Karpas-422 (cell line): Measurements from ENCODE around the gene HEXIM2. TPM values are rescaled to one million over a fixed set of nuclear protein-coding genes. Genes with fewer than 3 reads are reported as not detected.

Experiments used
- DNase-seq: peaks from one replicate; pipeline ENCODE4 v3.0.0-alpha.2; 2015
- H2AFZ ChIP-seq: fragments of 200-600 bp; sonication (generic); 2 replicates; pipeline ENCODE4 v1.6.1; 2014; ENCODE audit warnings: antibody characterized with exemption, low read length, mixed read lengths
- H3K27ac ChIP-seq: fragments of 200-600 bp; sonication (generic); 2 replicates; pipeline ENCODE4 v1.5.1; 2014; ENCODE audit warnings: mild to moderate bottlenecking, low read length, moderate library complexity
- H3K27me3 ChIP-seq: fragments of 200-600 bp; sonication (generic); 2 replicates; pipeline ENCODE4 v1.6.1; 2014; ENCODE audit warnings: low read length, mixed read lengths
- H3K36me3 ChIP-seq: fragments of 200-600 bp; sonication (generic); 2 replicates; pipeline ENCODE4 v1.6.1; 2014; ENCODE audit warnings: low read length, mixed read lengths; ENCODE audit not compliant: insufficient read depth
- H3K4me1 ChIP-seq: fragments of 200-600 bp; sonication (generic); 2 replicates; pipeline ENCODE4 v1.6.1; 2014; ENCODE audit warnings: mild to moderate bottlenecking, low read length, mixed read lengths
- H3K4me2 ChIP-seq: fragments of 200-600 bp; sonication (generic); 2 replicates; pipeline ENCODE4 v1.6.1; 2014; ENCODE audit warnings: low read length, low read depth, mild to moderate bottlenecking; ENCODE audit not compliant: poor library complexity, severe bottlenecking
- H3K4me3 ChIP-seq: fragments of 200-600 bp; sonication (generic); 2 replicates; pipeline ENCODE4 v1.5.1; 2014; ENCODE audit warnings: mild to moderate bottlenecking, antibody characterized with exemption, low read length, mixed read lengths
- H3K79me2 ChIP-seq: fragments of 200-600 bp; sonication (generic); 2 replicates; pipeline ENCODE4 v1.6.1; 2014; ENCODE audit warnings: mild to moderate bottlenecking, low read length, mixed read lengths
- H3K9ac ChIP-seq: fragments of 200-600 bp; sonication (generic); 2 replicates; pipeline ENCODE4 v1.6.0; 2014; ENCODE audit warnings: low read length
- H3K9me2 ChIP-seq: fragments of 200-600 bp; sonication (generic), shearing (Covaris generic); replicated peaks from 2 replicates; pipeline ENCODE4 v1.6.0; 2014; ENCODE audit warnings: mild to moderate bottlenecking, low read length, moderate library complexity; ENCODE audit not compliant: insufficient read depth
- H3K9me3 ChIP-seq: fragments of 300-700, 200-600 bp; sonication (generic); 2 replicates; pipeline ENCODE4 v1.6.1; 2014; ENCODE audit warnings: low read length, mixed read lengths
- H4K20me1 ChIP-seq: fragments of 200-600 bp; sonication (generic); 2 replicates; pipeline ENCODE4 v1.6.1; 2014; ENCODE audit warnings: mild to moderate bottlenecking, antibody characterized with exemption, low read length, low read depth; ENCODE audit not compliant: insufficient read depth
- total RNA-seq: library from RNA; depleted of rRNA; stranded (reverse); fragments of >200 nt; shearing (Covaris generic); gene quantifications from 2 replicates; pipeline ENCODE4 v1.2.3, GENCODE V29; 2014; ENCODE audit warnings: low replicate concordance

The HEXIM2 gene
- total RNA-seq, 1 experiment from 2014 or later, result 1.4 TPM

GRCh38 chr17:45149669-45150664 is 11.7 kb upstream of the HEXIM2 start:
- H3K9ac ChIP-seq, result peak overlapping the region; percentile 68
- no peaks in the 10 kb centered on the region for H3K9me3 ChIP-seq
- H3K36me3 ChIP-seq, result no peaks in the 10 kb centered on the region
- H3K79me2 ChIP-seq, result no peaks in the 10 kb centered on the region
- peak overlapping the region; percentile 71 for H3K4me3 ChIP-seq
- H3K9me2 ChIP-seq, result no peaks in the 10 kb centered on the region
- H4K20me1 ChIP-seq, result peaks cover 28% of the 10 kb centered on the region; the same call in 1 of the 2 replicates
- H2AFZ ChIP-seq, result no peak overlapping the region
- H3K4me1 ChIP-seq, result peaks cover 42% of the 10 kb centered on the region
- peak overlapping the region; percentile 92 for H3K4me2 ChIP-seq
- no peak overlapping the region for H3K27ac ChIP-seq
- no peaks in the 10 kb centered on the region for H3K27me3 ChIP-seq
- peak; percentile 58 for DNase-seq

GRCh38 chr17:45150911-45151809 is 10.5 kb upstream of the HEXIM2 start:
- no peak overlapping the region for H3K4me3 ChIP-seq
- no peaks in the 10 kb centered on the region for H3K79me2 ChIP-seq
- H3K4me1 ChIP-seq, result peaks cover 42% of the 10 kb centered on the region

GRCh38 chr17:45155029-45155428 is 6.6 kb upstream of the HEXIM2 start:
- peaks cover 17% of the 10 kb centered on the region for H3K4me1 ChIP-seq
- DNase-seq, result peak; percentile 39
- no peaks in the 10 kb centered on the region for H3K9me3 ChIP-seq
- H3K36me3 ChIP-seq, result peaks cover 6% of the 10 kb centered on the region; the same call in 1 of the 2 replicates
- H3K79me2 ChIP-seq, result peaks cover 3% of the 10 kb centered on the region
- peaks cover 31% of the 10 kb centered on the region for H4K20me1 ChIP-seq
- no peak overlapping the region for H3K27ac ChIP-seq
- no peak overlapping the region for H3K4me2 ChIP-seq
- H3K4me3 ChIP-seq, result no peak overlapping the region
- H2AFZ ChIP-seq, result no peak overlapping the region
- H3K27me3 ChIP-seq, result no peaks in the 10 kb centered on the region
- H3K9ac ChIP-seq, result no peak overlapping the region
- H3K9me2 ChIP-seq, result no peaks in the 10 kb centered on the region

More at GRCh38 chr17:45150911-45151809, 10.5 kb upstream of the HEXIM2 start:
- H3K9me2 ChIP-seq, result no peaks in the 10 kb centered on the region
- peak overlapping the region; percentile 92 for H3K4me2 ChIP-seq
- H3K36me3 ChIP-seq, result no peaks in the 10 kb centered on the region
- H3K9me3 ChIP-seq, result no peaks in the 10 kb centered on the region
- H4K20me1 ChIP-seq, result peaks cover 28% of the 10 kb centered on the region; the same call in 1 of the 2 replicates
- no peak overlapping the region for H3K27ac ChIP-seq
- H3K9ac ChIP-seq, result no peak overlapping the region
- peak; percentile 44 for DNase-seq
- no peak overlapping the region for H2AFZ ChIP-seq
- no peaks in the 10 kb centered on the region for H3K27me3 ChIP-seq

GRCh38 chr17:45155483-45155882 is 6.2 kb upstream of the HEXIM2 start:
- Histone ChIP-seq H3K4me2 (no peak overlapping the region), H3K27ac (no peak overlapping the region), H3K79me2 (peaks cover 8% of the 10 kb centered on the region), H3K9ac (no peak overlapping the region), H3K9me3 (no peaks in the 10 kb centered on the region), H3K27me3 (no peaks in the 10 kb centered on the region), H3K4me1 (peaks cover 17% of the 10 kb centered on the region), H3K9me2 (no peaks in the 10 kb centered on the region), H2AFZ (no peak overlapping the region), H4K20me1 (peaks cover 32% of the 10 kb centered on the region), H3K36me3 (peaks cover 6% of the 10 kb centered on the region; the same call in 1 of the 2 replicates), H3K4me3 (no peak overlapping the region)
- DNase-seq, result no peak

- peaks cover 25% of the 10 kb centered on the region for H4K20me1 ChIP-seq
- no peak overlapping the region for H3K4me3 ChIP-seq
- peaks cover 13% of the 10 kb centered on the region for H3K4me1 ChIP-seq
- no peak overlapping the region for H3K9ac ChIP-seq
- no peak overlapping the region for H3K27ac ChIP-seq
- peaks cover 13% of the 10 kb centered on the region for H3K79me2 ChIP-seq
- H3K9me3 ChIP-seq, result no peaks in the 10 kb centered on the region
- DNase-seq, result no peak
- H2AFZ ChIP-seq, result no peak overlapping the region
- no peak overlapping the region for H3K4me2 ChIP-seq
- H3K27me3 ChIP-seq, result no peaks in the 10 kb centered on the region
- peaks cover 6% of the 10 kb centered on the region; the same call in 1 of the 2 replicates for H3K36me3 ChIP-seq
- no peaks in the 10 kb centered on the region for H3K9me2 ChIP-seq
These were observed 5.4 kb upstream of the HEXIM2 start for GRCh38 chr17:45156242-45156641.

- Histone ChIP-seq H3K9me3 (no peaks in the 10 kb centered on the region), H2AFZ (no peak overlapping the region), H3K79me2 (peaks cover 13% of the 10 kb centered on the region), H3K27ac (peak overlapping the region; percentile 59), H3K9me2 (no peaks in the 10 kb centered on the region), H3K4me1 (peaks cover 19% of the 10 kb centered on the region), H3K36me3 (peaks cover 6% of the 10 kb centered on the region; the same call in 1 of the 2 replicates), H3K27me3 (no peaks in the 10 kb centered on the region), H3K4me2 (peak overlapping the region; percentile 94), H4K20me1 (peaks cover 20% of the 10 kb centered on the region), H3K4me3 (peak overlapping the region; percentile 89), H3K9ac (peak overlapping the region; percentile 91)
- DNase-seq, result peak; percentile 76
These were observed 1.0 kb upstream of the HEXIM2 start for GRCh38 chr17:45160447-45161287.

GRCh38 chr17:45162025-45162687 is 481 bp downstream of the HEXIM2 start:
- Histone ChIP-seq H3K9me2 (no peaks in the 10 kb centered on the region), H3K79me2 (peaks cover 13% of the 10 kb centered on the region), H4K20me1 (peaks cover 17% of the 10 kb centered on the region), H3K9me3 (no peaks in the 10 kb centered on the region), H3K4me3 (peak overlapping the region; percentile 74), H3K27me3 (no peaks in the 10 kb centered on the region), H3K27ac (no peak overlapping the region), H2AFZ (peak overlapping the region; percentile 36; the same call in 1 of the 2 replicates), H3K36me3 (peaks cover 6% of the 10 kb centered on the region; the same call in 1 of the 2 replicates), H3K4me2 (peak overlapping the region; percentile 84), H3K9ac (peak overlapping the region; percentile 78), H3K4me1 (peaks cover 19% of the 10 kb centered on the region)
- no peak for DNase-seq
